Neural progenitor cell (in vitro differentiated cells): ENCODE results near the gene BBS9.

Experiments used
- CTCF ChIP-seq: fragments of 200-600 bp; sonication (generic); IDR thresholded peaks from 2 replicates; pipeline ENCODE4 v1.5.1; 2017; ENCODE audit warnings: antibody characterized with exemption, mild to moderate bottlenecking
- EZH2 ChIP-seq: fragments of 200-600 bp; sonication (generic); IDR thresholded peaks from 2 replicates; pipeline ENCODE4 v1.6.1; 2017; ENCODE audit warnings: antibody characterized with exemption, mild to moderate bottlenecking, moderate library complexity
- EZH2phosphoT487 ChIP-seq: fragments of 200-600 bp; sonication (generic); IDR thresholded peaks from 2 replicates; pipeline ENCODE4 v1.6.1; 2017; ENCODE audit warnings: antibody characterized with exemption

GRCh38 chr7:33459340-33459751 lies 330.0 kb downstream of the BBS9 start:
- TF ChIP-seq EZH2 (no peak), CTCF (peak; percentile 68), EZH2phosphoT487 (no peak)
